WTC11 (cell line): ENCODE data around the gene VSIG10L2.

Source experiments
- CREM ChIP-seq: sonication (generic); formaldehyde crosslinking; IDR thresholded peaks from 2 replicates; pipeline ENCODE4 v1.8.1; 2022; ENCODE audit warnings: mild to moderate bottlenecking, missing genetic modification reagents, moderate library complexity
- HMGA2 ChIP-seq: fragments of 250-450 bp; sonication (Bioruptor Pico); IDR thresholded peaks from 2 replicates; pipeline ENCODE4 v1.4.0; 2021; ENCODE audit warnings: mild to moderate bottlenecking, moderate library complexity
- MXD4 ChIP-seq: fragments of 250-450 bp; sonication (Bioruptor Pico); IDR thresholded peaks from 2 replicates; pipeline ENCODE4 v1.8.0; 2021; ENCODE audit warnings: mild to moderate bottlenecking, moderate library complexity, borderline replicate concordance

- TF ChIP-seq CREM: no peak
- TF ChIP-seq HMGA2: no peak
- no peak for TF ChIP-seq MXD4 (CRISPR knock-in tag)
Measured at GRCh38 chr11:125943661-125944349, 2.0 kb upstream of the VSIG10L2 start.
